Mucosa of gallbladder (tissue), 1 donor: ENCODE measurements around the gene SAMM50. TPM values are rescaled to one million over a fixed set of nuclear protein-coding genes. Genes with fewer than 3 reads are reported as not detected.

ENCODE experiments used
- DNase-seq: peaks from one replicate; pipeline ENCODE4 v3.0.0-alpha.2; 2020; ENCODE audit warnings: low spot score
- total RNA-seq: library from RNA; stranded (reverse); gene quantifications from one replicate; pipeline ENCODE4 v1.2.1, GENCODE V29; 2021
- donor health status: DM: no; HTN: no; CAD: no.

The SAMM50 gene
- total RNA-seq, 1 donor from 2014 or later = 51.8 TPM

DNA sequence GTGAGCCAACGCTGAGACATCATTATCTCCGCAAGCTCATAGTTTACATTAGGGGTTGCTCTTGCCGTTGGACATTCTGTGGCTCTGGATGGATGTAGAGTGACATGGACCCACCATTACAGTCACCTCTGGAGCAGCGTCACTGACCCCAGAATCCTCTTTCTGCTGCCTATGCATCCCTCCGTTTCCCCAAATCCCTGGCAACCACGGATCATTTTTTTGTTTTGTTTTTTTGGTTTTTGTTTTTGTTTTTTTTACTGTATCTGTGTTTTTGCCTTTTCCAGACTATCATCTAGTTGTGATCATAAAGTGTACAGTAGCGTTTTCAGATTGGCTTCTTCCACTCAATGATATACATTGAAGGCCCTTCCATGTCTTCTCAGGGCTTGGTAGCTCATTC, 72.8 kb downstream of the SAMM50 start:
- DNase-seq = no peak

DNA sequence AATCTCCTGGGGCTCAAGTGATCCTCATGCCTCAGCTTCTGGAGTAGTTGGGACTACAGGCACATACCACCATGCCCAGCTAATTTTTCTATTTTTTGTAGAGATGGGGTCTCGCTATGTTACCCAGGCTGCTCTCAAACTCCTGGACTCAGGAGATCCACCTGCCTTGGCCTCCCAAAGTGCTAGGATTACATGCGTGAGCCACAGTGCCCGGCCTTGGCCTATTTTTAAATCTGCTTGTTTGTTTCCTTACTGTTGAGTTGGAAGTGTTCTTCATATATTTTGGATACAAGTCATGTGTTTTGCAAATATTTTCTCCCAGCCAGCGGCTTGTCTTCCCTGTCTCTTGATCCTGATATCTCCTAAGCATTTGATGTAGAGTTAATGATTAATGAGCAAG, 73.8 kb downstream of the SAMM50 start:
- no peak for DNase-seq

- no peak for DNase-seq
These were observed 74.9 kb downstream of the SAMM50 start for GRCh38 chr22:44030051-44030701.

DNA sequence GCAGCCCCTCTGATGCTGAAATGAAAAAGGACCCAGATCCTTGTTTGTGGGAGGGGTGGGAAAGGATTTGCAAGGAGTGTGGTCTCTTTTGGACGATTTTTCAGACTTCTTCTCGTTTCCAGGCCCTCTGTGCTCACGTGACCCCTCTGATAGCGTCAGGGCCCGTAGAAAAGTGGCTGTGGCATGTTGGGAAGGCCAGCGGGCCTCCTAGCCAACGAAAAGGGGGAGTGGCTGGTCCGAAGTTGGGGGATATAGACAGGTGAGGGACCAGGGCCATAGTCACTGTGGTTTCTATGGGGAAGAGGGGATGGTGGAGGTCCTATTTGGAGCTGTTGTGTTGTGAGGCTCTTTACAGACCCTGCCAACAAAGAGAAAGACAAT, 75.5 kb downstream of the SAMM50 start:
- no peak for DNase-seq

DNA sequence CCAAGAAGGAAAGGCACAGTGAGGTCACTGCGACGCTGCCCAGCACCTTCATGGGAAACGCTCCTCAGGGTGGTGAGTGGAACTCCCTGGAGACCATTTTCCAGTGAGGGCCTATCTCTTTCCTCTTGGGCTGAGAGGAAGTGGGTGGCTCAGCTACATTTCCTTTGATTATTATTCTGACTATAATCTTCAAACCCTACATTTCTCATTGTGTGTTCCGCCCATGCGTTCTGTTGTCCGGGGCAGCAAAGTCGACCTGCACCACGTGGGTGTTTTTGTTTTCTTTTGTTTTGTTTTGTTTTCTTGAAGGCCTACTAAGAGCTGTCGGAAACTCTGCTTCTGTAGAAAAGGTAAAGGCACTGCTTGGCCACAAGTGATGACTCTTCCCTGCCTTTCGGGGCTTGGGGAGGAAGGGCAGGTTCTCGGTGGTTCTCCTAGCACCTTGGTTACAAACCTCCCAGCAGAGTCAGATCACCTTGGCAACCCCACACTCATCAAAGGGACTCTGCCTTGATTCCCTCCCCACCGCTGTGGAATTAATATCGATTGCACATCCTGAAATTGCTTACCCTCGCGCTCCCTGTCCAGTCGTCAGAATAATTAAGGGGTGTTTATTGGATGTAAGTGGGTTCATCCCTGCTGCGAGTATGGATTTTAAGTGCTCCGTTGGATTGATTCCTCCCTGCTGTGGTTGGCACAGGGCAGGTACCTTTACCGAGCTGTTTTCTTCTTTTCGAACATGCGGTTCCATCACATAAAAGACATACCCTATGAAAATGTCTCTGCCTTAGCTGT, 76.1 kb downstream of the SAMM50 start:
- no peak for DNase-seq

GRCh38 chr22:44032126-44032730, 77.0 kb downstream of the SAMM50 start:
- no peak for DNase-seq

DNA sequence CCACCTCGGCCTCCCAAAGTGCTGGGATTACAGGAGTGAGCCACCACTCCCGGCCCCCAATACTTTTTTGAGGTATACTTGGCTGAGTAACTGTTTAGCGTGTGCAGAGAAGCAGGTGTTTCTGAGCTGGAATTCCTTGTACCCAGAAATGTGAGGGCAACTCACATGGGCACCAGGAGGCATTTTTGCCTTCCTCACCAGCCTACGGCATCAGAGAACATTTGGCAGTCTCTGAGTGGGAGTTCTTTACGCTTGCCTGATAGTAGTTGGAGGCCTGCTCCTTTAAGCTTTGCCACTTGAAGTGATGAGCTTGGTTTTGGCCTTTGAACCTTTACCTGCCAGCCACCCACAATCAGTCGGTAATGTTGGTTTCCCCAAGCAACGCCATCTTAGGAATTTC, 78.0 kb downstream of the SAMM50 start:
- no peak for DNase-seq

DNA sequence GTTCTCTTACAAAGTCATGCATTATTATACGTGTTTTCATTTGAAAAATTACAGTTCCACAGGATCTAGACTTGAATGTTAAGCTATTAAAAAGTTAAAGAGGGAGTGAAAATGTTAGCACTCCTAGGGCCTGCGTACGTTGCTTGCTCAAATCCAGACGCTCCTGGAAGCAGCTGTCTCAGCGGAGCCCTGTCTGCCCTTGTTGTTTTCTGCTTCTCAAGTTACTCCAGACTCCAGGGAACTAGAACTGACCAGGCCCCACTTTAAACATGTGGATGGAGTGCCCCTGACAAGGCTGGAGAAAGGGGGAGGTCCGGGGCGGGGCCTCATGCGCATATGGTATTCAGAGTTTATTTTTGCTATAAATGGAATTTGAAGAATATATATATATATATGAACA, 78.5 kb downstream of the SAMM50 start:
- DNase-seq = no peak

DNA sequence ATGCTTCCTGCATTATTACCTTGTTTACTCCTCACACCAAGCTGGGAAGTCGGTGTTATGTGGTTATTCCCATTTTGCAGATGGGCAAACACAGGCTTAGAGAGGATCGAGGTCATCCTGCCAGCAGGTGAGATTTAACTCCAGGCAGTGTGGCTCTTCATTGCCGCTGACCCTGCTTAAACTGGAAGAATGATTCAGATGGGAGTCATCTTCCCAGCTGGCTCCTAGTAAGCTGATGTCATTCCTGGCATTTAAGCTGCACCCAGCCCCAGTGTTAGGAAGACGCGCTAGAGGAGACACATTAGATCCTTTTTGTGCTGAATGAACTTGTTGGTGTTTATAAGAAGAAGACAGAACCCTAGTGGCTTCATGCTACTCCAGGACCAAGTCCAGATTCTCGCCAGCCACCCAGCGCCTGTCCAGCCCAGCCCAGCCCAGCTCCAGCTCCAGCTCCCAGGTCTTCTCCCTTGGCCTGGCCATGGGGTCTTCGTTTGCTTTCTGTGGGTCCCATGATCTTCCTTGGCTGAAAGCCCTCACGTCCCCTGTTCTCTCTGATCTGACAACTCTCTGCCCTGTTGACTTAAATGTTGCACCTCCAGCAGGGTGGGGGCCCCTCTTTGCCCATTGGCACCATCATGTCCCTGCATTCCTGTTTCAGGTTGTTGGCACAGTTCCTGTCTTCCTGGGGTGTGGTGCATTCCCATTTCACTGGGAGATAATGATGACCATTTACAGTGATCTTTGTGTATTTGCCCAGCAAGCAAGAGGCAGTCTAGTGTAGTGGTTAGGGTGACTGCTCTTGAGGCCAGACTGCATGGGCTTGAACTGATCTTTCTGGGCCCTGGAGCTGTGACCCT, 82.5 kb downstream of the SAMM50 start:
- DNase-seq = no peak

- DNase-seq = no peak
These were observed 84.4 kb downstream of the SAMM50 start for GRCh38 chr22:44039566-44040171.

- DNase-seq = no peak
These were observed 87.3 kb downstream of the SAMM50 start for GRCh38 chr22:44042249-44043218.

DNA sequence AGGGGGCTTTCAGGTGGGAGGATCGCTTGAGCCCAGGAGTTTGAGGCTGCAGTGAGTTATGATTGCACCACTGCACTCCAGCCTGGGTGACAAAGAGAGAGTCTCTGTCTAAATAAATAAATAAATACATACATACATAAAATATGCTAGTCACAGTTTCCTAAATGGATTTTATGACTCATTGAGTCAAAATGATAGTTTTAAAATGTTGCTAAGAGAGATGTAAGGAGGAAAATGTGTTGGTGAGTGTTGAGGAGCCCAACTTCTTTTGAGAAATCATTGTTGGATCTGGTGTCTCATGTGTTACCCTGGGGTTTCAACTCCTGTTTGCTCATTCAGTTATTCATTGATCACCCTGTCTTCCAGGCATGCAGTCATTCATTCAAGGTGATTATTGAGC, 89.9 kb downstream of the SAMM50 start:
- no peak for DNase-seq

Other genes with a start within 250 kb of the SAMM50 start
- gene EFCAB6, start 143.1 kb upstream of the SAMM50 start, total RNA-seq = 4.1 TPM
- 0.43 TPM for gene SULT4A1, start 92.9 kb upstream of the SAMM50 start, total RNA-seq
- gene PNPLA5, start 63.4 kb upstream of the SAMM50 start, total RNA-seq = not detected
- 11.4 TPM for gene PNPLA3, start 31.6 kb upstream of the SAMM50 start, total RNA-seq
- gene PARVB, start 68.9 kb downstream of the SAMM50 start, total RNA-seq = 16.5 TPM
- 23.3 TPM for gene PARVG, start 225.5 kb downstream of the SAMM50 start, total RNA-seq